Stimulated activated CD8-positive, alpha-beta memory T cell treated with anti-CD3 and anti-CD28 coated beads, Interleukin-4, amount 100 ng/mL, for 24 hours (primary cell): ENCODE results near the gene MAPRE3.
"Not testable (repeated sequence)": the region's sequence is repeated elsewhere in the genome, so short reads cannot be mapped to it uniquely, and the experiment has no call there.

ENCODE experiments used
- DNase-seq: peaks from one replicate; pipeline ENCODE4 v3.0.0-alpha.2; 2020; ENCODE audit warnings: low read depth

Gene MAPRE3

GRCh38 chr2:27070653-27071276 lies 100.3 kb downstream of the MAPRE3 start:
- no peak for DNase-seq

GRCh38 chr2:27071277-27071989 lies 101.0 kb downstream of the MAPRE3 start, which contains the start of gene OST4:
Gene OST4 (minus strand): TSS chr2:27071654.
- peak; percentile 91 for DNase-seq

- DNase-seq = peak; percentile 33
Measured at GRCh38 chr2:27071990-27072830, 101.8 kb downstream of the MAPRE3 start.

GRCh38 chr2:27072920-27073319 lies 102.5 kb downstream of the MAPRE3 start:
- no peak for DNase-seq

GRCh38 chr2:27073782-27074181 lies 103.3 kb downstream of the MAPRE3 start:
- no peak for DNase-seq

GRCh38 chr2:27074738-27075565 lies 104.5 kb downstream of the MAPRE3 start:
- no peak for DNase-seq

- DNase-seq = not testable (repeated sequence)
Measured at GRCh38 chr2:27075566-27075871, 105.1 kb downstream of the MAPRE3 start.

GRCh38 chr2:27076323-27076722 lies 105.9 kb downstream of the MAPRE3 start:
- DNase-seq = no peak
